Measurements from ENCODE around the gene HMGCL.
"Not testable (repeated sequence)": the region's sequence is repeated elsewhere in the genome, so short reads cannot be mapped to it uniquely, and the experiment has no call there.

Gene HMGCL

GRCh38 chr1:23797478-23798448 lies 27.5 kb downstream of the HMGCL start:
- no peak for DNase-seq

- DNase-seq, result no peak
Observed at GRCh38 chr1:23796466-23797271, 28.6 kb downstream of the HMGCL start.

- DNase-seq, result no peak
Observed at GRCh38 chr1:23795676-23796465, 29.4 kb downstream of the HMGCL start.

GRCh38 chr1:23794732-23795182 lies 30.5 kb downstream of the HMGCL start:
- DNase-seq, result not testable (repeated sequence)

GRCh38 chr1:23793861-23794731 lies 31.1 kb downstream of the HMGCL start:
- DNase-seq, result no peak

GRCh38 chr1:23793018-23793781 lies 32.0 kb downstream of the HMGCL start:
- DNase-seq, result no peak

GRCh38 chr1:23792151-23792945 lies 32.9 kb downstream of the HMGCL start:
- no peak for DNase-seq

GRCh38 chr1:23791516-23792047 lies 33.6 kb downstream of the HMGCL start:
- DNase-seq, result no peak

- peak; percentile 77 for DNase-seq
Observed at GRCh38 chr1:23790696-23791515, 34.3 kb downstream of the HMGCL start, which contains the start of gene LYPLA2. Gene LYPLA2 (plus strand): TSS chr1:23791145. CDS start chr1:23792683, 1,538 bp downstream.

GRCh38 chr1:23788695-23789094 lies 36.5 kb downstream of the HMGCL start:
- DNase-seq, result no peak

GRCh38 chr1:23787701-23788100 lies 37.5 kb downstream of the HMGCL start:
- DNase-seq, result no peak

- DNase-seq, result no peak
Observed at GRCh38 chr1:23784846-23785245, 40.4 kb downstream of the HMGCL start.

- DNase-seq, result not testable (repeated sequence)
Observed at GRCh38 chr1:23783141-23783540, 42.1 kb downstream of the HMGCL start.

GRCh38 chr1:23779826-23780371 lies 45.3 kb downstream of the HMGCL start:
- no peak for DNase-seq

GRCh38 chr1:23777979-23778814 lies 47.0 kb downstream of the HMGCL start, which contains the start of gene PITHD1:
Gene PITHD1 (plus strand): TSS chr1:23778418. CDS start chr1:23778516, 98 bp downstream.
- DNase-seq, result peak; percentile 64

- DNase-seq, result no peak
Observed at GRCh38 chr1:23776217-23776616, 49.0 kb downstream of the HMGCL start.

GRCh38 chr1:23774174-23774880 lies 50.9 kb downstream of the HMGCL start:
- no peak for DNase-seq

All from GDM1 (cell line).